HepG2 (cell line): ENCODE measurements around the gene GRIK1. TPM values are rescaled to one million over a fixed set of nuclear protein-coding genes. Genes with fewer than 3 reads are reported as not detected.

ENCODE experiments used
- ATAC-seq: fragments of 200-7000 bp; cut with Tn5 transposase; 3 replicates; pipeline ENCODE4 v1.9.1; 2020; ENCODE audit warnings: mild to moderate bottlenecking, moderate library complexity
- BruUV-seq: library from RNA; stranded (reverse); fragments of 400-500 nt; replicated peaks from 2 replicates; lab custom pipeline; 2021; lab: Mats Ljungman, UMichigan
- CTCF ChIA-PET: fragments of 300-600 bp; formaldehyde crosslinking; extraction: SDS; loops from one replicate; lab custom pipeline; 2021; ENCODE audit warnings: low total read pairs, inconsistent platforms, low intra/inter-chr PET ratio; lab: Yijun Ruan, JAX
- POLR2A ChIA-PET: fragments of 350-600 bp; sonication (Branson Sonifier 250); formaldehyde crosslinking; loops from one replicate; lab custom pipeline; 2020; ENCODE audit warnings: antibody characterized with exemption, inconsistent platforms; lab: Yijun Ruan, JAX
- DNase-seq: peaks from one replicate; pipeline ENCODE4 v3.0.0-alpha.2; 2015; ENCODE audit warnings: low spot score
- FAIRE-seq: peaks from 3 replicates; lab custom pipeline; 2011; peaks lifted over from hg19 to GRCh38; lab: Jason Lieb, UNC
- H2AFZ ChIP-seq: one replicate; pipeline ENCODE4 v1.6.1; 2011; ENCODE audit warnings: low read length, inconsistent platforms
- H3K27ac ChIP-seq: fragments of 300-600 bp; 3 replicates; pipeline ENCODE4 v1.8.0; 2011; ENCODE audit warnings: mixed run types, mild to moderate bottlenecking, mixed read lengths, low read length, inconsistent platforms; ENCODE audit not compliant: insufficient read depth; ENCODE audit errors: extremely low read length
- H3K27me3 ChIP-seq, 2 experiments: fragments of 200-600 bp in 1 of 2; 2 replicates in 1 of 2; 3 replicates in 1 of 2; pipeline versions ENCODE4 v1.6.0 to v1.8.0; 2011; ENCODE audit warnings: low read length in 2 of 2, mild to moderate bottlenecking in 2 of 2, moderate library complexity in 2 of 2, inconsistent platforms in 1 of 2; ENCODE audit not compliant: insufficient read depth in 2 of 2, control insufficient read depth in 1 of 2
- H3K36me3 ChIP-seq, 2 experiments: fragments of 200-600 bp in 1 of 2; replicated peaks in 1 of 2; 2 replicates in 1 of 2; 3 replicates in 1 of 2; pipeline versions ENCODE4 v1.5.1 to v1.8.0; 2011; ENCODE audit warnings: low read length in 2 of 2, inconsistent platforms in 1 of 2; ENCODE audit not compliant: insufficient read depth in 2 of 2, control insufficient read depth in 1 of 2
- H3K4me1 ChIP-seq: 2 replicates; pipeline ENCODE4 v1.5.1; 2012; ENCODE audit warnings: low read length, inconsistent platforms; ENCODE audit not compliant: insufficient read depth
- H3K4me2 ChIP-seq: 2 replicates; pipeline ENCODE4 v1.6.0; 2011; ENCODE audit warnings: low read depth, low read length, inconsistent platforms
- H3K4me3 ChIP-seq, 3 experiments: fragments of 200-600 bp in 1 of 3; sonication (generic), shearing (Covaris generic) in 1 of 3; replicated peaks in 1 of 3; 2 replicates each; pipeline ENCODE4 v1.5.1; 2011 to 2016; ENCODE audit warnings: low read length in 3 of 3, inconsistent platforms in 2 of 3, low read depth in 2 of 3, mild to moderate bottlenecking in 2 of 3, control low read depth in 1 of 3, mixed read lengths in 1 of 3; ENCODE audit not compliant: insufficient read depth in 1 of 3
- H3K79me2 ChIP-seq: one replicate; pipeline ENCODE4 v1.6.1; 2011; ENCODE audit warnings: low read length, inconsistent platforms; ENCODE audit not compliant: insufficient read depth
- H3K9ac ChIP-seq: 2 replicates; pipeline ENCODE4 v1.6.0; 2011; ENCODE audit warnings: mild to moderate bottlenecking, low read depth, low read length, inconsistent platforms; ENCODE audit not compliant: insufficient read depth
- H3K9me3 ChIP-seq: 2 replicates; pipeline ENCODE4 v1.5.1; 2012; ENCODE audit warnings: mild to moderate bottlenecking, low read length
- H4K20me1 ChIP-seq: 2 replicates; pipeline ENCODE4 v1.6.0; 2011; ENCODE audit warnings: inconsistent platforms, mild to moderate bottlenecking, low read length, moderate library complexity; ENCODE audit not compliant: insufficient read depth
- EP300 ChIP-seq, 3 experiments: sonication (generic) in 1 of 3; formaldehyde crosslinking in 1 of 3; IDR thresholded peaks; 2 replicates each; pipeline versions ENCODE4 v1.5.1 to v1.6.1; 2011 to 2020; ENCODE audit warnings: low read depth in 2 of 3, low read length in 2 of 3, borderline replicate concordance in 1 of 3, improper control_type of control experiment in 1 of 3, mild to moderate bottlenecking in 1 of 3, missing genetic modification reagents in 1 of 3, moderate library complexity in 1 of 3
- NFIC ChIP-seq: IDR thresholded peaks from 2 replicates; pipeline ENCODE4 v1.6.1; 2012; ENCODE audit warnings: mild to moderate bottlenecking, low read length, inconsistent platforms
- THAP11 ChIP-seq: IDR thresholded peaks from 2 replicates; pipeline ENCODE4 v1.6.1; 2016; ENCODE audit warnings: missing biosample characterization, missing genetic modification reagents
- ZNF17 ChIP-seq: sonication (generic); formaldehyde crosslinking; IDR thresholded peaks from 2 replicates; pipeline ENCODE4 v1.5.0; 2020; ENCODE audit warnings: mild to moderate bottlenecking, missing genetic modification reagents
- WGBS: methylation state at CpG from one replicate; pipeline ENCODE4 v1.1.6; 2017; ENCODE audit warnings: low lambda C conversion rate; 5-methylcytosine and 5-hydroxymethylcytosine counted together
- in situ Hi-C: cut with HindIII; loops from 2 replicates; pipeline ENCODE4 v1.10.0; 2017; ENCODE audit warnings: low pct_unique_long_range_greater_than_20kb; ENCODE audit not compliant: extremely low pct_ligation_motif_present
- intact Hi-C: fragments of 100-400 bp; cut with micrococcal nuclease; formaldehyde crosslinking; loops from one replicate; pipeline ENCODE4 v1.10.0; 2022; ENCODE audit not compliant: unreplicated experiment
- polyA plus RNA-seq, 8 experiments: library from polyadenylated mRNA; depleted of rRNA in 3 of 8; stranded (reverse) in 7 of 8; unstranded in 1 of 8; fragments of >200 nt; fragmentation: Illumina TruSeq in 4 of 8; extraction: Trizol in 4 of 8; gene quantifications; 2 replicates each; pipeline versions ENCODE4 v1.2.1 to v1.2.3, GENCODE V29; 2011 to 2016; ENCODE audit warnings: low read depth in 4 of 8, missing spikeins in 1 of 8, mixed read lengths in 1 of 8; ENCODE audit not compliant: insufficient read depth in 1 of 8
- total RNA-seq, 5 experiments: library from RNA; depleted of rRNA; stranded (reverse); fragments of >200 nt; fragmentation: Illumina TruSeq; extraction: Trizol; gene quantifications; 2 replicates each; pipeline ENCODE4 v1.2.3, GENCODE V29; 2016; ENCODE audit warnings: low read depth in 1 of 5
- TF ChIP-seq, protein P1 (sequence below): sonication (generic); formaldehyde crosslinking; IDR thresholded peaks from 2 replicates; pipeline ENCODE4 v1.8.1; 2022; ENCODE audit warnings: low read depth, mild to moderate bottlenecking, missing genetic modification reagents
- TF ChIP-seq, protein P2 (sequence below): sonication (generic); formaldehyde crosslinking; IDR thresholded peaks from 2 replicates; pipeline ENCODE4 v1.9.0; 2021; ENCODE audit warnings: missing genetic modification reagents, mild to moderate bottlenecking, borderline replicate concordance
- TF ChIP-seq, protein P3 (sequence below): IDR thresholded peaks from 2 replicates; pipeline ENCODE4 v1.6.1; 2012; ENCODE audit warnings: low read depth, low read length, improper control_type of control experiment
- TF ChIP-seq, protein P4 (sequence below): sonication (generic); formaldehyde crosslinking; IDR thresholded peaks from 2 replicates; pipeline ENCODE4 v1.4.0; 2020; ENCODE audit warnings: missing genetic modification reagents
- TF ChIP-seq, protein P5 (sequence below): sonication (generic); formaldehyde crosslinking; conservative IDR thresholded peaks from 2 replicates; pipeline ENCODE4 v1.4.0; 2020; ENCODE audit warnings: mild to moderate bottlenecking, missing genetic modification reagents, moderate library complexity

Gene GRIK1
- total and polyA plus RNA-seq, 2 of the 13 experiments (the other 11 are each of a cell fraction or from before 2014, with no cell fraction given) = not detected

DNA sequence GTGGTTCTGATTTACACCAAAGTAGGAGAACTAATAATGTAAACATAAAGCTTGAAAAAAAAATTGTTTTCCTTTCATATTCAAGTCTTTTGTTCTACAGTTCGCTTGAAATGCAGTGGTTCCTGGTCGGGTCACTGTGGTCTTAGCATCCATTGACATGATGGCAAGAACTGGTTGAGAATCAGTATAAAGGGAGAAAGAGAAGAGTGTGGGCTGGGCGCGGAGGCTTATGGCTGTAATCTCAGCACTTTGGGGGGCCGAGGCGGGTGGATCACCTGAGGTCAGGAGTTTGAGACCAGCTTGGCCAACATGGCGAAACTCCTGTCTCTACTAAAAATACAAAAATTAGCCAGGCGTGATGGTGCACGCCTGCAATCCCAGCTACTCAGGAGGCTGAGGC is 390.2 kb downstream of the GRIK1 start (continued):
- TF ChIP-seq, protein P1, sequence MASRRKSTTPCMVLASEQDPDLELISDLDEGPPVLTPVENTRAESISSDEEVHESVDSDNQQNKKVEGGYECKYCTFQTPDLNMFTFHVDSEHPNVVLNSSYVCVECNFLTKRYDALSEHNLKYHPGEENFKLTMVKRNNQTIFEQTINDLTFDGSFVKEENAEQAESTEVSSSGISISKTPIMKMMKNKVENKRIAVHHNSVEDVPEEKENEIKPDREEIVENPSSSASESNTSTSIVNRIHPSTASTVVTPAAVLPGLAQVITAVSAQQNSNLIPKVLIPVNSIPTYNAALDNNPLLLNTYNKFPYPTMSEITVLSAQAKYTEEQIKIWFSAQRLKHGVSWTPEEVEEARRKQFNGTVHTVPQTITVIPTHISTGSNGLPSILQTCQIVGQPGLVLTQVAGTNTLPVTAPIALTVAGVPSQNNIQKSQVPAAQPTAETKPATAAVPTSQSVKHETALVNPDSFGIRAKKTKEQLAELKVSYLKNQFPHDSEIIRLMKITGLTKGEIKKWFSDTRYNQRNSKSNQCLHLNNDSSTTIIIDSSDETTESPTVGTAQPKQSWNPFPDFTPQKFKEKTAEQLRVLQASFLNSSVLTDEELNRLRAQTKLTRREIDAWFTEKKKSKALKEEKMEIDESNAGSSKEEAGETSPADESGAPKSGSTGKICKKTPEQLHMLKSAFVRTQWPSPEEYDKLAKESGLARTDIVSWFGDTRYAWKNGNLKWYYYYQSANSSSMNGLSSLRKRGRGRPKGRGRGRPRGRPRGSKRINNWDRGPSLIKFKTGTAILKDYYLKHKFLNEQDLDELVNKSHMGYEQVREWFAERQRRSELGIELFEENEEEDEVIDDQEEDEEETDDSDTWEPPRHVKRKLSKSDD (CRISPR knock-in tag) = no peak
- TF ChIP-seq ZNF17 (CRISPR knock-in tag) (no peak), NFIC (no peak)
- TF ChIP-seq, protein P2, sequence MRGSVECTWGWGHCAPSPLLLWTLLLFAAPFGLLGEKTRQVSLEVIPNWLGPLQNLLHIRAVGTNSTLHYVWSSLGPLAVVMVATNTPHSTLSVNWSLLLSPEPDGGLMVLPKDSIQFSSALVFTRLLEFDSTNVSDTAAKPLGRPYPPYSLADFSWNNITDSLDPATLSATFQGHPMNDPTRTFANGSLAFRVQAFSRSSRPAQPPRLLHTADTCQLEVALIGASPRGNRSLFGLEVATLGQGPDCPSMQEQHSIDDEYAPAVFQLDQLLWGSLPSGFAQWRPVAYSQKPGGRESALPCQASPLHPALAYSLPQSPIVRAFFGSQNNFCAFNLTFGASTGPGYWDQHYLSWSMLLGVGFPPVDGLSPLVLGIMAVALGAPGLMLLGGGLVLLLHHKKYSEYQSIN = no peak
- TF ChIP-seq, all 625 proteins: peak for 0

DNA sequence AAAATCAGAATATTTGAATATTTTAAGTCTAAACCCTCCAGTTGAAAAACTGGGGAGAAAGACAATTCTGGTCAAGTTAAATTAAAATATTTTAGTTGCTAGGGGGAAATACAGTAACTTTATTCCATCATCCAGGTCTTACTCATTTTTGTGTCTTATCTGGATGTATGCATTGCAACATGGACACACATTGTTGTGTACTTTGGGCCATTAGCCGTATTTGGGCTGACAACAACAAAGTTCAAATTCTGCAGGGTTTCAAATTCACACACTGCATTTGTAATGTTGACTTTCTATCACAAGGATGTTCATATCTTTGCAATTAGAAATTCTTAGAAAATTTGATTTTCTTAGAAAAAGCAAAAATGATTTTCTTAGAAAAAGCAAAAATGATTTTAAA is 391.8 kb downstream of the GRIK1 start:
- ChIA-PET CTCF (no interaction called here), POLR2A (no interaction called here)
- Histone ChIP-seq H2AFZ (no peak overlapping the region), H3K4me2 (no peak overlapping the region), H3K36me3 (no peaks in the 10 kb centered on the region), H3K27ac (no peak overlapping the region), H3K27me3 (no peaks in the 10 kb centered on the region), H3K79me2 (no peaks in the 10 kb centered on the region), H3K9me3 (no peaks in the 10 kb centered on the region), H3K4me1 (peaks cover 13% of the 10 kb centered on the region), H4K20me1 (no peaks in the 10 kb centered on the region; the same call in 1 of the 2 replicates), H3K4me3 (no peak overlapping the region), H3K9ac (no peak overlapping the region)
- ATAC-seq = peak; percentile 80
- DNase-seq = peak; percentile 23
- 17% methylated on average over 1 of the region's 1 CpG for WGBS
- intact Hi-C loops = no loop called here
- no peak for FAIRE-seq
- no TSS peak for BruUV-seq
- in situ Hi-C loops = no loop called here
- no peak for TF ChIP-seq THAP11
- TF ChIP-seq, protein P3, sequence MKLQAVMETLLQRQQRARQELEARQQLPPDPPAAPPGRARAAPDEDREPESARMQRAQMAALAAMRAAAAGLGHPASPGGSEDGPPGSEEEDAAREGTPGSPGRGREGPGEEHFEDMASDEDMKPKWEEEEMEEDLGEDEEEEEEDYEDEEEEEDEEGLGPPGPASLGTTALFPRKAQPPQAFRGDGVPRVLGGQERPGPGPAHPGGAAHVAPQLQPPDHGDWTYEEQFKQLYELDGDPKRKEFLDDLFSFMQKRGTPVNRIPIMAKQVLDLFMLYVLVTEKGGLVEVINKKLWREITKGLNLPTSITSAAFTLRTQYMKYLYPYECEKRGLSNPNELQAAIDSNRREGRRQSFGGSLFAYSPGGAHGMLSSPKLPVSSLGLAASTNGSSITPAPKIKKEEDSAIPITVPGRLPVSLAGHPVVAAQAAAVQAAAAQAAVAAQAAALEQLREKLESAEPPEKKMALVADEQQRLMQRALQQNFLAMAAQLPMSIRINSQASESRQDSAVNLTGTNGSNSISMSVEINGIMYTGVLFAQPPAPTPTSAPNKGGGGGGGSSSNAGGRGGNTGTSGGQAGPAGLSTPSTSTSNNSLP = peak; percentile 53; the same call in 1 of the 2 replicates
- TF ChIP-seq, protein P4, sequence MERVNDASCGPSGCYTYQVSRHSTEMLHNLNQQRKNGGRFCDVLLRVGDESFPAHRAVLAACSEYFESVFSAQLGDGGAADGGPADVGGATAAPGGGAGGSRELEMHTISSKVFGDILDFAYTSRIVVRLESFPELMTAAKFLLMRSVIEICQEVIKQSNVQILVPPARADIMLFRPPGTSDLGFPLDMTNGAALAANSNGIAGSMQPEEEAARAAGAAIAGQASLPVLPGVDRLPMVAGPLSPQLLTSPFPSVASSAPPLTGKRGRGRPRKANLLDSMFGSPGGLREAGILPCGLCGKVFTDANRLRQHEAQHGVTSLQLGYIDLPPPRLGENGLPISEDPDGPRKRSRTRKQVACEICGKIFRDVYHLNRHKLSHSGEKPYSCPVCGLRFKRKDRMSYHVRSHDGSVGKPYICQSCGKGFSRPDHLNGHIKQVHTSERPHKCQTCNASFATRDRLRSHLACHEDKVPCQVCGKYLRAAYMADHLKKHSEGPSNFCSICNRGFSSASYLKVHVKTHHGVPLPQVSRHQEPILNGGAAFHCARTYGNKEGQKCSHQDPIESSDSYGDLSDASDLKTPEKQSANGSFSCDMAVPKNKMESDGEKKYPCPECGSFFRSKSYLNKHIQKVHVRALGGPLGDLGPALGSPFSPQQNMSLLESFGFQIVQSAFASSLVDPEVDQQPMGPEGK (CRISPR knock-in tag) = 0 out of 2 replicates have a peak, but pooled peaks have one; percentile 22
- peak in 1 of 2 experiments; percentile 52; a peak in 1 of 4 replicates for TF ChIP-seq EP300 (IDR thresholded peaks at IDR 0.05; ENCODE audit: low read depth in 2 of 2, low read length in 2 of 2)
- TF ChIP-seq EP300 (CRISPR knock-in tag; IDR thresholded peaks at IDR 0.05; ENCODE audit: borderline replicate concordance) = no peak
- TF ChIP-seq, protein P5, sequence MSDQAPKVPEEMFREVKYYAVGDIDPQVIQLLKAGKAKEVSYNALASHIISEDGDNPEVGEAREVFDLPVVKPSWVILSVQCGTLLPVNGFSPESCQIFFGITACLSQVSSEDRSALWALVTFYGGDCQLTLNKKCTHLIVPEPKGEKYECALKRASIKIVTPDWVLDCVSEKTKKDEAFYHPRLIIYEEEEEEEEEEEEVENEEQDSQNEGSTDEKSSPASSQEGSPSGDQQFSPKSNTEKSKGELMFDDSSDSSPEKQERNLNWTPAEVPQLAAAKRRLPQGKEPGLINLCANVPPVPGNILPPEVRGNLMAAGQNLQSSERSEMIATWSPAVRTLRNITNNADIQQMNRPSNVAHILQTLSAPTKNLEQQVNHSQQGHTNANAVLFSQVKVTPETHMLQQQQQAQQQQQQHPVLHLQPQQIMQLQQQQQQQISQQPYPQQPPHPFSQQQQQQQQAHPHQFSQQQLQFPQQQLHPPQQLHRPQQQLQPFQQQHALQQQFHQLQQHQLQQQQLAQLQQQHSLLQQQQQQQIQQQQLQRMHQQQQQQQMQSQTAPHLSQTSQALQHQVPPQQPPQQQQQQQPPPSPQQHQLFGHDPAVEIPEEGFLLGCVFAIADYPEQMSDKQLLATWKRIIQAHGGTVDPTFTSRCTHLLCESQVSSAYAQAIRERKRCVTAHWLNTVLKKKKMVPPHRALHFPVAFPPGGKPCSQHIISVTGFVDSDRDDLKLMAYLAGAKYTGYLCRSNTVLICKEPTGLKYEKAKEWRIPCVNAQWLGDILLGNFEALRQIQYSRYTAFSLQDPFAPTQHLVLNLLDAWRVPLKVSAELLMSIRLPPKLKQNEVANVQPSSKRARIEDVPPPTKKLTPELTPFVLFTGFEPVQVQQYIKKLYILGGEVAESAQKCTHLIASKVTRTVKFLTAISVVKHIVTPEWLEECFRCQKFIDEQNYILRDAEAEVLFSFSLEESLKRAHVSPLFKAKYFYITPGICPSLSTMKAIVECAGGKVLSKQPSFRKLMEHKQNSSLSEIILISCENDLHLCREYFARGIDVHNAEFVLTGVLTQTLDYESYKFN = peak; percentile 33; the same call in 1 of the 2 replicates
